PC-3 (cell line): Measurements from ENCODE around the gene DUS1L. TPM values are rescaled to one million over a fixed set of nuclear protein-coding genes. Genes with fewer than 3 reads are reported as not detected.

Experiments used
- ATAC-seq: fragments of 200-7000 bp; cut with Tn5 transposase; 2 replicates; pipeline ENCODE4 v1.9.1; 2020; ENCODE audit warnings: mild to moderate bottlenecking, moderate library complexity
- BruUV-seq: library from RNA; stranded (reverse); fragments of 400-500 nt; replicated peaks from 2 replicates; lab custom pipeline; 2021; lab: Mats Ljungman, UMichigan
- CTCF ChIA-PET: fragments of 300-600 bp; sonication (Branson Sonifier 250); formaldehyde crosslinking; loops from one replicate; lab custom pipeline; 2022; ENCODE audit warnings: antibody characterized with exemption; lab: Charles Lee
- POLR2A ChIA-PET: fragments of 300-600 bp; sonication (Branson Sonifier 250); formaldehyde crosslinking; loops from one replicate; lab custom pipeline; 2022; ENCODE audit warnings: antibody characterized with exemption; ENCODE audit not compliant: unreplicated experiment; lab: Charles Lee
- DNase-seq: peaks from one replicate; pipeline ENCODE4 v3.0.0-alpha.2; 2015
- H2AFZ ChIP-seq: fragments of 300-600 bp; sonication (generic); 2 replicates; pipeline ENCODE4 v1.6.0; 2016; ENCODE audit warnings: antibody characterized with exemption, low read length
- H3F3A ChIP-seq: fragments of 300-600 bp; sonication (generic); one replicate; pipeline ENCODE4 v1.6.0; 2017; ENCODE audit warnings: antibody characterized with exemption, low read length, control low read depth, mild to moderate bottlenecking; ENCODE audit not compliant: unreplicated experiment
- H3K27ac ChIP-seq: fragments of 300-600 bp; sonication (generic); 2 replicates; pipeline ENCODE4 v1.5.1; 2016; ENCODE audit warnings: mild to moderate bottlenecking, low read length
- H3K27me3 ChIP-seq: fragments of 300-600 bp; sonication (generic); 2 replicates; pipeline ENCODE4 v1.6.1; 2016; ENCODE audit warnings: low read length, mixed read lengths
- H3K36me3 ChIP-seq: fragments of 300-600 bp; sonication (generic); 2 replicates; pipeline ENCODE4 v1.6.1; 2016; ENCODE audit warnings: low read depth, mixed run types, low read length, mixed read lengths
- H3K4me1 ChIP-seq: fragments of 300-600 bp; sonication (generic); 2 replicates; pipeline ENCODE4 v1.5.1; 2016; ENCODE audit warnings: low read length; ENCODE audit not compliant: insufficient read depth
- H3K4me2 ChIP-seq: fragments of 300-600 bp; sonication (generic); 2 replicates; pipeline ENCODE4 v1.6.0; 2016; ENCODE audit warnings: low read length
- H3K4me3 ChIP-seq: fragments of 300-600 bp; sonication (generic); 2 replicates; pipeline ENCODE4 v1.5.1; 2016; ENCODE audit warnings: mild to moderate bottlenecking, low read length, mixed read lengths
- H3K79me2 ChIP-seq: fragments of 300-600 bp; sonication (generic); 2 replicates; pipeline ENCODE4 v1.6.1; 2017; ENCODE audit warnings: low read length, mixed read lengths
- H3K9ac ChIP-seq: fragments of 300-600 bp; sonication (generic); 2 replicates; pipeline ENCODE4 v1.6.0; 2016; ENCODE audit warnings: mild to moderate bottlenecking, low read length
- H3K9me2 ChIP-seq: fragments of 300-600 bp; sonication (generic); replicated peaks from 2 replicates; pipeline ENCODE4 v1.6.1; 2016; ENCODE audit warnings: mixed run types, low read length, mixed read lengths
- H3K9me3 ChIP-seq: fragments of 300-600 bp; sonication (generic); 2 replicates; pipeline ENCODE4 v1.6.1; 2016; ENCODE audit warnings: low read length, mixed read lengths
- H4K20me1 ChIP-seq: fragments of 300-600 bp; sonication (generic); 2 replicates; pipeline ENCODE4 v1.6.1; 2016; ENCODE audit warnings: low read length, mixed read lengths
- CTCF ChIP-seq: fragments of 300-600 bp; sonication (generic); conservative IDR thresholded peaks from 2 replicates; pipeline ENCODE4 v1.5.1; 2017; ENCODE audit warnings: antibody characterized with exemption, low read depth, mild to moderate bottlenecking, low read length
- EZH2 ChIP-seq: fragments of 300-600 bp; sonication (generic); IDR thresholded peaks from one replicate; pipeline ENCODE4 v1.6.1; 2017; ENCODE audit warnings: antibody characterized with exemption, mild to moderate bottlenecking, low read length; ENCODE audit not compliant: unreplicated experiment
- EZH2phosphoT487 ChIP-seq: fragments of 300-600 bp; sonication (generic); IDR thresholded peaks from 2 replicates; pipeline ENCODE4 v1.6.1; 2018; ENCODE audit warnings: mild to moderate bottlenecking, antibody characterized with exemption, low read length, borderline replicate concordance
- intact Hi-C: fragments of 100-400 bp; cut with micrococcal nuclease; formaldehyde crosslinking; loops from 2 replicates; pipeline ENCODE4 v1.9.0; 2023
- total RNA-seq: library from RNA; depleted of rRNA; stranded (reverse); fragments of >200 nt; gene quantifications from 2 replicates; pipeline ENCODE4 v1.2.3, GENCODE V29; 2014

Gene DUS1L
- total RNA-seq, 1 experiment from 2014 or later = 205 TPM

DNA sequence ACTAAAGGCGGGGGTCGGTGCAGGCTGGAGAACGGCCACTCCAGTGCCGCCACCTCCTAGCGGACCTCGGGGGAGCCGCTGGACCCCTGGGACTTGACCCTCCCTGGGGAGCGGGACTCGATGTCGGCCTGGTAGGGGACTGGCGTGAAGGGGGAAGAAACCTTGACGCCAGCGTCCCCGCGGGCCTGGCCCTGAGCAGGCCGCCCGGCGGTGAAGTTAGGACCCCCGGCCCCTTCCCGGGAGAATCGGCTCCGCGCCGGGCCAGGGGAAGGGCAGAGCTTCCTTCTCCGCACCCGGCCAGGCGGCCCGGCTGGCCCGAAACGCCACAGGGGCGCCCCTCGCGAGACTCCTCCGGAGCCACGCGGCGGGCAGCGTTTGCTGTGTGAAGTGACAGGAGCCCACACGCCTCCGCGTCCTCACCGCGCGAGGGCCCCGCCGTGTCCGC is 389 bp downstream of the DUS1L start:
- Histone ChIP-seq H3K4me2 (peak overlapping the region; percentile 99), H3K4me3 (peak overlapping the region; percentile 94), H3K9me3 (no peaks in the 10 kb centered on the region), H3K4me1 (peaks cover 17% of the 10 kb centered on the region), H3K27ac (peak overlapping the region; percentile 20), H3K27me3 (no peaks in the 10 kb centered on the region), H3F3A (no peaks in the 10 kb centered on the region), H3K79me2 (peaks cover 29% of the 10 kb centered on the region), H3K36me3 (peaks cover 20% of the 10 kb centered on the region), H3K9me2 (no peaks in the 10 kb centered on the region), H2AFZ (no peak overlapping the region), H3K9ac (peak overlapping the region; percentile 99), H4K20me1 (no peaks in the 10 kb centered on the region)
- intact Hi-C loops = no loop called here
- CTCF ChIA-PET = interaction anchor here (0.5 to 1.1 kb wide), 2 partner anchors 14 to 27 kb away, joined by 3 read pairs; partner anchors contain the start of gene DCXR
- no TSS peak for BruUV-seq
- no peak for TF ChIP-seq EZH2
- POLR2A ChIA-PET = interaction anchor here (0.5 to 0.7 kb wide), 3 partner anchors 13 to 137 kb away, joined by 3 to 5 read pairs (median 4); partner anchors contain the start of genes DCXR, GPS1 and RFNG
- ATAC-seq (peak; percentile 43), DNase-seq (no peak)

DNA sequence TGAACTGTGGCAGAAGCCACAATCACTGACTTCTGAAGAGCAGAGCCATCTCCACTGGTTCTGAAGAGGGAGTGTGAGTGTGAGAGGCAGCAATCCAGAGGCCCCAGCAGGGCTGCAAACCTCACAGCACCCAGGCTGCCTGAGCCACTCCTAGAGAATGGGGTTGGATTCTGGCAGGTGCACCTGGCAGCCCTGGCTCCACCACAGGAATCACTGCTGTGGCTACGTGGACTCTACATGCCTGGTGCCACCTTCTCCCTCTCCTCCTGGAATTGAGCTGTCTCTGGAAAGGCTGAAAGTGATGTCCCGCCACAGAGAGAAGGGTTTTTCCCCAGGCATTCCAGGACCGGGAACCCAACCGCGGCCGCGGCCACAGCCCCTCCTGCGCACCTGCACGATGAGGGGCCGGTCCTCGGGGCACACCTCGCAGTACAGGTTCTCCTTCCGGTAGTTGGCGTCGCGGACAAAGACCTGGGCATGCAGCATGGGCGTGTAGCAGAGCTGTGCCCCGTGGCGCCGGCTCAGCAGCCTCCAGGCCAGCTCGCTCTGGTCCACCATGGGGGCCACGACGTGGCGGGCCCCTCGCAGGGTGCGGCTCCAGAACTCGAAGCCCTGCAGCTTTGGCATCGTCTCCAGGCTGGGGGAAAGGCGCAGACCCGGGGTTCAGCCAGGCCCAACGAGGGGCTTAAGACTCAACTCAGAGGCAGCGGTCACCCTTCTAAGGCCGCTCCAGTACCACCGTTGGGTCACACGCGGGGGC is 991 bp downstream of the DUS1L start:
- Histone ChIP-seq H3F3A (no peaks in the 10 kb centered on the region), H3K9me3 (no peaks in the 10 kb centered on the region), H3K9me2 (no peaks in the 10 kb centered on the region), H3K4me3 (peak overlapping the region; percentile 94), H3K4me2 (peak overlapping the region; percentile 99), H3K79me2 (peaks cover 29% of the 10 kb centered on the region), H3K4me1 (peaks cover 17% of the 10 kb centered on the region), H3K9ac (peak overlapping the region; percentile 99), H3K27me3 (no peaks in the 10 kb centered on the region), H2AFZ (no peak overlapping the region), H4K20me1 (no peaks in the 10 kb centered on the region), H3K36me3 (peaks cover 26% of the 10 kb centered on the region), H3K27ac (peak overlapping the region; percentile 20)
- ChIA-PET CTCF (interaction anchor here (1.1 kb wide), 1 partner anchor 27 kb away, joined by 3 read pairs; the partner anchor contains the start of gene DCXR), POLR2A (interaction anchor here (0.5 to 0.7 kb wide), 3 partner anchors 13 to 138 kb away, joined by 3 to 5 read pairs (median 4); partner anchors contain the start of genes DCXR, GPS1 and RFNG)
- intact Hi-C loops = no loop called here
- TF ChIP-seq CTCF (no peak), EZH2 (no peak)
- peak; percentile 48 for DNase-seq
- BruUV-seq = TSS peak; percentile 55
- ATAC-seq = peak; percentile 51

GRCh38 chr17:82063424-82064415 is 1.9 kb downstream of the DUS1L start:
- Histone ChIP-seq H3K27me3 (no peaks in the 10 kb centered on the region), H2AFZ (no peak overlapping the region), H3K4me2 (peak overlapping the region; percentile 99), H3F3A (no peaks in the 10 kb centered on the region), H3K27ac (no peak overlapping the region), H3K4me3 (peak overlapping the region; percentile 94), H3K9me3 (no peaks in the 10 kb centered on the region), H3K9ac (peak overlapping the region; percentile 99; the same call in 1 of the 2 replicates), H3K4me1 (peaks cover 17% of the 10 kb centered on the region), H3K36me3 (peaks cover 32% of the 10 kb centered on the region), H4K20me1 (no peaks in the 10 kb centered on the region), H3K79me2 (peaks cover 29% of the 10 kb centered on the region), H3K9me2 (no peaks in the 10 kb centered on the region)
- intact Hi-C loops = no loop called here
- TF ChIP-seq EZH2phosphoT487 (no peak), EZH2 (no peak), CTCF (no peak)
- no peak for ATAC-seq
- POLR2A ChIA-PET = no interaction called here
- no TSS peak for BruUV-seq
- DNase-seq = no peak
- CTCF ChIA-PET = no interaction called here
